Panc1 (cell line): ENCODE results near the gene UPK1A.

Experiments used
- CTCF ChIP-seq: fragments of 450-650 bp; IDR thresholded peaks from 2 replicates; pipeline ENCODE4 v1.5.1; 2017; ENCODE audit warnings: mild to moderate bottlenecking
- POLR2AphosphoS5 ChIP-seq: IDR thresholded peaks from 2 replicates; pipeline ENCODE4 v1.6.1; 2012; ENCODE audit warnings: mild to moderate bottlenecking, low read depth, low read length, moderate library complexity
- SIN3A ChIP-seq: IDR thresholded peaks from 2 replicates; pipeline ENCODE4 v1.6.1; 2012; ENCODE audit warnings: low read depth, mild to moderate bottlenecking, low read length, moderate library complexity, borderline replicate concordance; ENCODE audit not compliant: insufficient read depth

GRCh38 chr19:35666251-35666913, at the start of gene UPK1A:
- TF ChIP-seq POLR2AphosphoS5 (no peak), CTCF (no peak), SIN3A (no peak)
